Cardiac fibroblast (primary cell): ENCODE data around the gene YEATS4.

Experiments
- DNase-seq, 2 donors: peaks; one replicate each; pipeline versions ENCODE4 v3.0.0 to v3.0.0-alpha.2; 2010; ENCODE audit warnings: low read depth in 2 of 2
- H3K4me3 ChIP-seq, 2 donors: replicated peaks in 1 of 2; 1 replicate in 1 of 2; 2 replicates in 1 of 2; pipeline ENCODE4 v1.5.1; 2011; ENCODE audit warnings: low read depth in 2 of 2, low read length in 2 of 2, mild to moderate bottlenecking in 2 of 2, moderate library complexity in 1 of 2
- CTCF ChIP-seq: IDR thresholded peaks from one replicate; pipeline ENCODE4 v1.5.1; 2011; ENCODE audit warnings: low read depth, mild to moderate bottlenecking, low read length, inconsistent platforms

Gene YEATS4

GRCh38 chr12:69438539-69438938 lies 79.0 kb downstream of the YEATS4 start:
- no peak for TF ChIP-seq CTCF

GRCh38 chr12:69440016-69440415 lies 80.5 kb downstream of the YEATS4 start:
- no peak overlapping the region for H3K4me3 ChIP-seq
- no peak for TF ChIP-seq CTCF
- DNase-seq, result no peak

More at GRCh38 chr12:69438539-69438938, 79.0 kb downstream of the YEATS4 start:
- H3K4me3 ChIP-seq, result no peak overlapping the region
- no peak for DNase-seq
